GM12892 (cell line): Measurements from ENCODE around the gene IGSF5.

Experiments used
- POLR2A ChIP-seq: IDR thresholded peaks from 2 replicates; pipeline ENCODE4 v1.6.1; 2011; ENCODE audit warnings: low read depth, low read length, control low read depth
- POLR2AphosphoS5 ChIP-seq: IDR thresholded peaks from 2 replicates; pipeline ENCODE4 v1.6.1; 2011; ENCODE audit warnings: low read depth, low read length, control low read depth
- TAF1 ChIP-seq: IDR thresholded peaks from 2 replicates; pipeline ENCODE4 v1.6.1; 2011; ENCODE audit warnings: low read depth, mild to moderate bottlenecking, control low read depth, low read length, borderline replicate concordance

DNA sequence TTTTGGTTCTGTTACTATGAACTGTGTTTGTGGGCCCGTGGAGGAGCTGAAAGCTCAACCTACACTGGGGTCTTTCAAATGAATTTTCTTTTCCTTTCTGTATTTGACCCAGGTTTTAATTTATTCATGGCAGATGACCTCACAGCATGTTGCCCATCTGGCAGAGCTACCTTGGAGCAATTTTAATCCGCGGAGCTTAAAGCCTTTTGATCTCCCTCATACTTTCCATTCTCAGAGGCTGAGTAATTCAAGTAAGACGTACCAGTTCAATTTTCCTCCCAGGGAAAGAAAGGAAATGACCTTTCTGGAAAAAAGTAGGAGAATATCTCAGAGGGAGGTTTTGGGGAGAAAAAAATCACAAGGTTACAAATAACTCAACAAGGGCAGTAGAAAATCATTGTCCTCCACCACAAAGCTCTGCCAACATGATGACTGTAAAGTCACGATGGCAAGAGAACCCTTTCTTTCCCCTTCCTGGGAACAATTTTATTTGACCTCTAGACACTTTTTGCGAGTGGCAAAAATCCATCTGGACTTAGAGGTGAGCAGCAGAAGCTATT, 100.7 kb downstream of the IGSF5 start:
- no peak for TF ChIP-seq POLR2A
- no peak for TF ChIP-seq POLR2AphosphoS5
- no peak for TF ChIP-seq TAF1
